Activated T-cell treated with anti-CD3 and anti-CD28 coated beads, Interleukin-2, amount 50 U/mL, for 4 hours (primary cell): ENCODE data around the gene SLCO1B1. TPM values are rescaled to one million over a fixed set of nuclear protein-coding genes. Genes with fewer than 3 reads are reported as not detected.

Experiments
- ATAC-seq, 2 donors: fragments of 200-7000 bp; cut with Tn5 transposase; one replicate each; pipeline ENCODE4 v1.10.0; 2021
- DNase-seq: peaks from one replicate; pipeline ENCODE4 v3.0.0-alpha.2; 2020
- H3K27me3 Mint-ChIP-seq: one replicate; pipeline ENCODE4 v1.8.0; 2021; ENCODE audit warnings: low read depth, mixed read lengths
- H3K36me3 Mint-ChIP-seq: one replicate; pipeline ENCODE4 v1.8.0; 2022; ENCODE audit warnings: mixed read lengths; ENCODE audit not compliant: insufficient read depth
- H3K4me1 Mint-ChIP-seq: one replicate; pipeline ENCODE4 v1.8.0; 2021; ENCODE audit warnings: low read depth, mixed read lengths
- H3K4me3 Mint-ChIP-seq: one replicate; pipeline ENCODE4 v1.8.0; 2021; ENCODE audit warnings: mild to moderate bottlenecking, moderate library complexity, mixed read lengths
- H3K9me3 Mint-ChIP-seq: one replicate; pipeline ENCODE4 v1.8.0; 2021; ENCODE audit warnings: mixed read lengths
- total RNA-seq, 3 donors: library from RNA; stranded (reverse); gene quantifications; one replicate each; pipeline ENCODE4 v1.2.1, GENCODE V29; 2021

The SLCO1B1 gene
- total RNA-seq, 3 donors from 2014 or later = not detected

- ATAC-seq (no peak), DNase-seq (no peak)
- peaks cover 16% of the 10 kb centered on the region for H3K9me3 Mint-ChIP-seq
- peaks cover 10% of the 10 kb centered on the region for H3K27me3 Mint-ChIP-seq
- no peaks in the 10 kb centered on the region for H3K4me1 Mint-ChIP-seq
- H3K4me3 Mint-ChIP-seq = no peak overlapping the region
- no peaks in the 10 kb centered on the region for H3K36me3 Mint-ChIP-seq
These were observed 133.2 kb downstream of the SLCO1B1 start for GRCh38 chr12:21264232-21264631.

GRCh38 chr12:21265932-21266331 is 134.9 kb downstream of the SLCO1B1 start:
- H3K4me1 Mint-ChIP-seq = no peaks in the 10 kb centered on the region
- no peak for ATAC-seq
- peaks cover 11% of the 10 kb centered on the region for H3K9me3 Mint-ChIP-seq
- peaks cover 12% of the 10 kb centered on the region for H3K27me3 Mint-ChIP-seq
- H3K4me3 Mint-ChIP-seq = no peak overlapping the region
- DNase-seq = no peak
- H3K36me3 Mint-ChIP-seq = no peaks in the 10 kb centered on the region

GRCh38 chr12:21276826-21277225 is 145.8 kb downstream of the SLCO1B1 start:
- DNase-seq (no peak), ATAC-seq (no peak)
- H3K4me1 Mint-ChIP-seq = no peaks in the 10 kb centered on the region
- H3K9me3 Mint-ChIP-seq = no peaks in the 10 kb centered on the region
- H3K27me3 Mint-ChIP-seq = peaks cover 20% of the 10 kb centered on the region
- H3K36me3 Mint-ChIP-seq = no peaks in the 10 kb centered on the region
- H3K4me3 Mint-ChIP-seq = no peak overlapping the region

Other genes starting within 250 kb of the SLCO1B1 start
- gene SLCO1A2, start 203.7 kb downstream of the SLCO1B1 start, total RNA-seq = not detected
- not detected for gene IAPP, start 241.7 kb downstream of the SLCO1B1 start, total RNA-seq